Activated CD4-positive, alpha-beta T cell treated with anti-CD3 and anti-CD28 coated beads, Interleukin-2, amount 50 U/mL, for 4 hours (primary cell): ENCODE data around the gene CCDC157.
"Not testable (repeated sequence)": the region's sequence is repeated elsewhere in the genome, so short reads cannot be mapped to it uniquely, and the experiment has no call there.

Experiments
- DNase-seq, 2 experiments: peaks; one replicate each; pipeline ENCODE4 v3.0.0-alpha.2; 2020

The CCDC157 gene

DNA sequence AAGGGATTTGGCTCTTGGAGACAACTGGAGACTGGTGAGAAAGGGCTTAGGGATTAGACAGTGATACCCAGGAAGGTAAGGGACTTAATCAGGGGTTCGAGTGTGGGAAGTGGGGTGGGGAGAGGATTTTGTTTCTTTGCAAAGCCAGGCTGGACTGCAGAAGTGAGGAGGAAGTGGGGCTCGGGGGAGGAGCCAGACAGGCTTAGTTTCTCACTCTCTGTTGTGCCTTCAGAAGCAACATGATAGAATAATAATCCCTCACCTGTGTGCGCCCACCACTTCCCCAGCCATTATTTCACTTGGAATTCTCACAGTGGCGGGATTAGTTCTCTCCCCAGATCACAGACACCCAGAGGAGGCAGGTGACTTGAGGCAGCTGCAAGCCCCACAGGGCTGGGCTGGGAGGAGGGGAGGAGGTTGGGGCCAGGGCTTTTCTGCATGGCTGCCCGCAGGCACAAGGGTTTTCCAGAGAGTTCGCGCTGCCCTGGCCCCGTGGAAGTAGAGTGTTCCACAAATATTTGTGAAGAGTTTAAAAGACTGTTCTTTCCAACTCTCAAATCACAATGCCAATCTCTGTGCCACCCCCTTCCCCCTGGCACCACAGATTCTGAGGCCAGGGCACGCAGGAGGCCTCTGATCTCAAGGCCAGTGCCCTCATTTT lies 36.0 kb downstream of the CCDC157 start:
- DNase-seq, result no peak

- no peak for DNase-seq
These were observed 36.5 kb downstream of the CCDC157 start for GRCh38 chr22:30393322-30393680.

- no peak for DNase-seq
These were observed 37.1 kb downstream of the CCDC157 start for GRCh38 chr22:30393885-30394284.

- peak; percentile 48 to 53 for DNase-seq
These were observed 40.3 kb downstream of the CCDC157 start, which contains the start of gene SEC14L2 for GRCh38 chr22:30396871-30397655. SEC14L2 (plus strand) TSS chr22:30397018; CDS start chr22:30397117, 99 bp downstream.

GRCh38 chr22:30397656-30398635 lies 41.1 kb downstream of the CCDC157 start:
- no peak for DNase-seq

DNA sequence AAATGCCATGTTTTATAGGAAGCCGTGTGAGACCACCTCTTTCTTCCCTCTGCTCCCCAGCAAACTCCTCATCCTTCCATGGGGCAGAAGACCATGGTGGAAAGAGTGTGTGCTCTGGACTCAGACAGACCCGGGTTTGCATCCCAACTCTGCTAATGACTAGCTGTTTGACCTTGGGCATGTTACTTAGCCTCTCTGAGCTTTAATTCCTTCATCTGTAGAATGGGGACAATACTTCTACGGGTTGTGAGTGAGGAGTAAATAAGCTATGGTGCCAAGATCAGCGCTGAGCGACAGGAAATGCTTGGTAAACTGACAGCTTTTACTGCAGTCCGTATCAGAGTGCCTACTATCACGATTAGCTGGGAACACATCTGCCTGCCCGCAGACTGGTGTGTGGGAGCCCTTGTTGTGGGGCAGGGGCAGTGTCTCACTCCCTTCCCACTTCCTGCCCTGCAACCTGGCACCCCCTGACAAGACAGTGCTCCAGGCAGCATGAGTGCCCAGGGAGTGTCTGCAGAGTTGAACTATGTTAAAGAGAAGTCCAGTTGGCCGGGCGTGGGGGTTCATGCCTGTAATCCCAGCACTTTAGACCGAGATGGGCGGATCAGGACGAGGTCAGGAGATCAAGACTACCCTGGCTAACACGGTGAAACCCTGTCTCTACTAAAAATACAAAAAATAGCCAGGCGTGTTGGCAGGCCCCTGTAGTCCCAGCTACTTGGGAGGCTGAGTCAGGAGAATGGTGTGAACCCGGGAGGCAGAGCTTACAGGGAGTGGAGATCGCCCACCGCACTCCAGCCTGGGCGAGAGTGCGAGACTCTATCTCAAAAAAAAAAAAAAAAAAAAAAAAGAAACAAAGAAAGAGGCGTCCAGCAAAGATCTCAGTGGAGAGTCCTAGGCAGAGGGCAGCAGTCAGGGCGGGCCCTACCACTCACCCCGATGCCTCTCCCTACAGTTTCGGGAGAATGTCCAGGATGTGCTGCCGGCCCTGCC lies 42.2 kb downstream of the CCDC157 start:
- no peak for DNase-seq

DNA sequence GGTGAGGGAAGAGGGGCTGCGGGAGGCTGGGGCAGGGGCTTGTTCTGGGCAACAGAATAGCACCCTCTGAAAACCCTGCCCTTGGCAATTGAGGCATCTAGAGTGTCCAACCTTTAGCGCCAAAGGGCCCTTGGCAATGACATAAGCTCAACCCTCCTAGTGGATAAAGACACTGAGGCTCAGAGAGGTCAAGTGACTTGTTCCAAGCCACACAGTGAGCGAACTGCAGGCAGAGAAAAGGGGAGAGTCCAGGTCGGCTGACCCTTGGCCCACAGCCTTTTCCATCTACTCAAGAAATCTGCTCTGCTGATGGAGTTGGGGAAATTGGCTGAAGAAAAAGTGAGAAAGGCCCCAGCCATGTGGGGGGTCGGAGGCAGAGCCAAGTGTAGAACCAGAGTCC lies 42.9 kb downstream of the CCDC157 start:
- DNase-seq, result no peak

- DNase-seq, result no peak
These were observed 43.4 kb downstream of the CCDC157 start for GRCh38 chr22:30400159-30400558.

DNA sequence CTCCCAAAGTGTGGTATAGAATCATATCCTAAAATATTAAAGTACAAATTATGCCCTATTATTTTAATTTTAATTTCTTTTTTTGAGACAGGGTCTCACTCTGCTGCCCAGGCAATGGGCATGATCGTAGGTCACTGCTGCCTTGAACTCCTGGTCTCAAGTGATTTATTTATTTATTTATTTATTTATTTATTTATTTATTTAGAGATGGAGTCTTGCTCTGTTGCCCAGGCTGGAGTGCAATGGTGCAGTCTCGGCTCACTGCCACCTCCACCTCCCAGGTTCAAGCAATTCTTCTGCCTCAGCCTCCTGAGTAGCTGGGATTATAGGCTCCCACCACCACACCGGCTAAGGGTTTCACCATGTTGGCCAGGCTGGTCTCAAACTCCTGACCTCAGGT lies 44.2 kb downstream of the CCDC157 start:
- DNase-seq, result not testable (repeated sequence)

- DNase-seq, result no peak
These were observed 45.4 kb downstream of the CCDC157 start for GRCh38 chr22:30402028-30402765.

DNA sequence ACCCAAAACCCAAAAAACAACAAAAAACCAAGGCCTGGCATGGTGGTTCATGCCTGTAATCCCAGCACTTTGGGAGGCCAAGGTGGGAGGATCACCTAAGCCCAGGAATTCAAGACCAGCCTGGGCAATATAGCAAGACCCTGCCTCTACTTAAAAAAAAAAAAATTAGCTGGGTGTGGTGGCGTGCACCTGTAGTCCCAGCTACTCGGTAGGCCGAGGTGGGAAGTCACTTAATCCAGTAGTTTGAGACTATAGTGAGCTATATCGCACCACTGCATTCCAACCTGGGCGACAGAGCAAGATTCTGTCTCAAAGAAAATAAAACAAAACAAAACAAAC lies 45.9 kb downstream of the CCDC157 start:
- not testable (repeated sequence) for DNase-seq

DNA sequence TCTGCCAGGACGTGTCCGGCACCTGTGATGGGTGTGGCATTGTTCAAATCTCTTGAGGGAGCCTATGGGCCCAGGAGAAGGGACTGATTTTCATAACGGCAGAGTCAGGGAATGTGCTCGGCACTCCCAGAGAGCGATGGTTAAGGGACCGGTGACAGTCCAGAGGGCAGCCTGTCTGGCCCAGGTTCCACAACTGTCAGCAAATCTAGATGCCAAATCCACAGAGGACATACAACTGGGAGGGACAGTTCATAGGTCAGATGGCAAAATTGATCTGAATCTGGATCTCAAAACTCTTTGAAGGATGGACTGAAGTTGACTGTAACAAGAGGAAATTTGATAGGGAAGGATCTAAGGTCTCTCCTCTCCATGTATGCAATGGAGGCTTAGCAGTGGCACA lies 47.5 kb downstream of the CCDC157 start:
- DNase-seq, result no peak

DNA sequence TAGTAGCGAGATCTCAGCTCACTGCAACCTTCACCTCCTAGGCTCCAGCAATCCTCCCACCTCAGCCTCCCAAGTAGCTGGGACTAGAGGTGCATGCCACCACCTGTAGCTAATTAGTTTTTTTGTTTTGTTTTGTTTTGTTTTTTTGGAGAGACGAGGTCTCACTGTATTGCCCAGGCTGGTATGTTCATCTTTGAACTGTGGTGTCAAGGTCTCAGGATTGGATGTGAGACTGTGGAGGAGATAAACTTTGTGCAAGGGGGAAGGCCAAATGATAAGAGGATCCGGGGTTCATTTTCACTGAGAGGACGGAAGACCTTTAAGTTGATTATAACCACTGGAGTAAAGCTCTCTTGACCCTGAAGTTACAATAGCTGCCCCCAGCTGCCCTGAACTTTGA lies 48.9 kb downstream of the CCDC157 start:
- no peak for DNase-seq

- no peak for DNase-seq
These were observed 49.6 kb downstream of the CCDC157 start for GRCh38 chr22:30406400-30406799.

GRCh38 chr22:30408388-30409102 lies 51.7 kb downstream of the CCDC157 start:
- DNase-seq, result no peak

GRCh38 chr22:30411780-30412179 lies 55.0 kb downstream of the CCDC157 start:
- DNase-seq, result no peak

DNA sequence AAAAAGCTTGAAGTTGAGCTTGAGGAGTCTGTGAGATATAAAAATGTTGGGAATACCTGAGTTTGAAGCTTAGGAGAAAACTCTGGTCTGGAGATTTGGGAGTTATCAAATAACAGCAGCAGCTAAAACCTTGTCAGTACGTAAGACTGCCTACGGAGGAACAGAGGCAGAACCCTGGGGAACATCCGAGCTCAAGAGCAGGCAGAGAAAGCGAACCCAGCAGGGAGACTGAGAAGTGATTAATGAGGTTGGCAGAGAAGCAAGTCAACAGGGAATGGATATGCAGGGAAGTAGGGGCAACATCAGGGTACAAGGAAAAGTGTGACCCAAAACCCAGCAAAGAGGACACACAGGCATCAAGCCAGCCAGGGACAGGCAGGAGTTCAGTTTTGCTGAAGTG lies 56.2 kb downstream of the CCDC157 start:
- no peak for DNase-seq

- DNase-seq, result no peak
These were observed 57.1 kb downstream of the CCDC157 start for GRCh38 chr22:30413745-30414524.

- no peak for DNase-seq
These were observed 57.8 kb downstream of the CCDC157 start for GRCh38 chr22:30414525-30415047.

GRCh38 chr22:30416403-30416802 lies 59.6 kb downstream of the CCDC157 start:
- DNase-seq, result no peak
